GM12878 (cell line): ENCODE measurements around the gene THADA. TPM values are rescaled to one million over a fixed set of nuclear protein-coding genes. Genes with fewer than 3 reads are reported as not detected.

ENCODE experiments used
- ATAC-seq: fragments of 200-7000 bp; cut with Tn5 transposase; 3 replicates; pipeline ENCODE4 v1.9.1; 2020; ENCODE audit warnings: mild to moderate bottlenecking, moderate library complexity
- BruUV-seq: library from RNA; stranded (reverse); fragments of 400-500 nt; replicated peaks from 2 replicates; lab custom pipeline; 2021; lab: Mats Ljungman, UMichigan
- CTCF ChIA-PET: fragments of 300-600 bp; sonication (Branson Sonifier 250); formaldehyde crosslinking; extraction: SDS; loops from one replicate; lab custom pipeline; 2021; ENCODE audit warnings: inconsistent platforms; lab: Yijun Ruan, JAX
- POLR2A ChIA-PET: fragments of 350-600 bp; formaldehyde crosslinking; extraction: SDS; loops from one replicate; lab custom pipeline; 2021; ENCODE audit warnings: inconsistent platforms; lab: Charles Lee
- RAD21 ChIA-PET: fragments of 300-600 bp; sonication (Branson Sonifier 250); formaldehyde crosslinking; loops from one replicate; lab custom pipeline; 2023; ENCODE audit warnings: antibody characterized with exemption; ENCODE audit not compliant: unreplicated experiment; lab: Charles Lee
- SMC1A ChIA-PET: fragments of 300-600 bp; sonication (Branson Sonifier 250); formaldehyde crosslinking; loops from one replicate; lab custom pipeline; 2023; ENCODE audit not compliant: unreplicated experiment, uncharacterized antibody; lab: Charles Lee
- DNase-seq: peaks from one replicate; pipeline ENCODE4 v3.0.0-alpha.2; 2011; ENCODE audit warnings: low read depth, low spot score
- FAIRE-seq: peaks from 3 replicates; lab custom pipeline; 2011; peaks lifted over from hg19 to GRCh38; lab: Jason Lieb, UNC
- H2AFZ ChIP-seq: 2 replicates; pipeline ENCODE4 v1.6.0; 2011; ENCODE audit warnings: low read depth, low read length, control low read depth; ENCODE audit not compliant: control insufficient read depth
- H3K27ac ChIP-seq: 2 replicates; pipeline ENCODE4 v1.5.1; 2011; ENCODE audit warnings: control low read depth; ENCODE audit not compliant: control insufficient read depth, insufficient read depth
- H3K27me3 ChIP-seq, 2 experiments: replicated peaks in 1 of 2; 2 replicates each; pipeline versions ENCODE4 v1.6.0 to v1.6.1; 2011; ENCODE audit warnings: low read length in 1 of 2; ENCODE audit not compliant: control insufficient read depth in 2 of 2, insufficient read depth in 2 of 2
- H3K36me3 ChIP-seq, 2 experiments: 2 replicates each; pipeline ENCODE4 v1.5.1; 2011; ENCODE audit warnings: low read length in 1 of 2; ENCODE audit not compliant: control insufficient read depth in 2 of 2, insufficient read depth in 2 of 2
- H3K4me1 ChIP-seq: 2 replicates; pipeline ENCODE4 v1.6.1; 2011; ENCODE audit warnings: mild to moderate bottlenecking, low read length, moderate library complexity, mixed read lengths; ENCODE audit not compliant: control insufficient read depth, insufficient read depth
- H3K4me2 ChIP-seq: 2 replicates; pipeline ENCODE4 v1.6.0; 2011; ENCODE audit warnings: control low read depth; ENCODE audit not compliant: control insufficient read depth, insufficient read depth
- H3K4me3 ChIP-seq: fragments of 200-600 bp; sonication (generic); 2 replicates; pipeline ENCODE4 v1.5.1; 2016
- H3K79me2 ChIP-seq: 2 replicates; pipeline ENCODE4 v1.6.0; 2011; ENCODE audit warnings: low read length; ENCODE audit not compliant: control insufficient read depth, insufficient read depth
- H3K9ac ChIP-seq: 2 replicates; pipeline ENCODE4 v1.8.0; 2011; ENCODE audit warnings: low read length, control low read depth, mixed read lengths; ENCODE audit not compliant: control insufficient read depth, insufficient read depth
- H3K9me3 ChIP-seq: replicated peaks from 3 replicates; pipeline ENCODE4 v1.5.1; 2011; ENCODE audit warnings: mild to moderate bottlenecking, low read length; ENCODE audit not compliant: control insufficient read depth, insufficient read depth
- H4K20me1 ChIP-seq: 2 replicates; pipeline ENCODE4 v1.6.0; 2011; ENCODE audit not compliant: control insufficient read depth, insufficient read depth
- WGBS: methylation state at CpG from one replicate; pipeline ENCODE4 v1.1.6; 2016; ENCODE audit warnings: low lambda C conversion rate; ENCODE audit not compliant: insufficient replicate concordance, insufficient coverage; ENCODE audit errors: missing lambda C conversion rate; 5-methylcytosine and 5-hydroxymethylcytosine counted together
- in situ Hi-C: fragments of 300-500 bp; cut with MboI; formaldehyde crosslinking; loops from 9 replicates; pipeline ENCODE4 v1.14.3; 2018; ENCODE audit warnings: mixed read lengths
- intact Hi-C: fragments of 100-400 bp; cut with micrococcal nuclease; formaldehyde crosslinking; loops from one replicate; pipeline ENCODE4 v1.14.2; 2022; ENCODE audit not compliant: unreplicated experiment
- polyA plus RNA-seq, 11 experiments: library from polyadenylated mRNA; depleted of rRNA in 4 of 11; unstranded in 6 of 11; stranded (reverse) in 5 of 11; fragments of >200 nt; fragmentation: Nextera tagmentation in 4 of 11; fragmentation: Illumina TruSeq in 1 of 11; extraction: Ambion mirVana in 4 of 11; extraction: Trizol in 1 of 11; gene quantifications; 1 replicate in 1 of 11; 2 replicates in 10 of 11; pipeline versions ENCODE4 v1.2.1 to v1.2.3, GENCODE V29; 2011 to 2016; ENCODE audit warnings: inconsistent platforms in 2 of 11, missing spikeins in 2 of 11, low read depth in 1 of 11
- total RNA-seq, 4 experiments: library from RNA; depleted of rRNA in 3 of 4; stranded (reverse); fragments of >200 nt in 3 of 4; fragmentation: Illumina TruSeq in 1 of 4; extraction: Trizol in 1 of 4; gene quantifications; 2 replicates each; pipeline versions ENCODE4 v1.2.1 to v1.2.3, GENCODE V29; 2013 to 2021
- TF ChIP-seq, protein P1 (sequence below): fragments of 450-650 bp; IDR thresholded peaks from 2 replicates; pipeline ENCODE4 v1.6.1; 2017; ENCODE audit warnings: borderline replicate concordance
- TF ChIP-seq, protein P2 (sequence below): fragments of 450-650 bp; IDR thresholded peaks from 2 replicates; pipeline ENCODE4 v1.6.1; 2017; ENCODE audit warnings: mild to moderate bottlenecking, moderate library complexity

The THADA gene
- total and polyA plus RNA-seq, 10 of the 15 experiments (the other 5 are each of a cell fraction or from before 2014, with no cell fraction given) = 14.6 to 33.2 (median 23.2) TPM

DNA sequence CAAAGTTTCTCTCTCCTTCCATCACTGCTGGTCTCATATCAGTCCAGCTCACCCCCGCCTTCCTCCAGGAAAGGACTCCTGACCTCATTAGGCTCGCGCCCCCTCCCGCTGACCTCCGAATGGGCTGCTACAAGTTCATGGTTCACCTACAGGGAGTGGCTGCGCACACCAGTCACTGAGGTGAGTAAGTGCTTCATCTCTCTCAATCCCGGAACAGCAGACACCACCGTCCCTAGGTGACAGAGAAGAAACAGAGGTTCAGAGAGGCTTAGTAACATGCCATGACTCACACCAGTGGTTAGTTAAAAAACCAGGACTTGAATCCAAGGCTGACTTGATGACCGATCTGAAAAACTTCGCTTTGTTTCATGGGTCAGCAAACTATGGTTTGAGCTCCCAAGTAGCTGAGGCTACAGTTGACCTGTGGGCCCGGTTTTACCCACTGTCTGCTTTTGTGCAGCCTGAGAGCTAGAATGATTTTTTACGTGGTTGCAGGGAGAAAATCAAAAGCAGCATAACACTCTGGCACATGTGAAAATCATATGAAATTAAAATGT is 411.4 kb downstream of the THADA start:
- POLR2A ChIA-PET = interaction anchor here (0.5 to 0.6 kb wide), 2 partner anchors 46 to 870 kb away, joined by 3 to 6 read pairs; no protein-coding TSS in a partner anchor
- TF ChIP-seq, protein P1, sequence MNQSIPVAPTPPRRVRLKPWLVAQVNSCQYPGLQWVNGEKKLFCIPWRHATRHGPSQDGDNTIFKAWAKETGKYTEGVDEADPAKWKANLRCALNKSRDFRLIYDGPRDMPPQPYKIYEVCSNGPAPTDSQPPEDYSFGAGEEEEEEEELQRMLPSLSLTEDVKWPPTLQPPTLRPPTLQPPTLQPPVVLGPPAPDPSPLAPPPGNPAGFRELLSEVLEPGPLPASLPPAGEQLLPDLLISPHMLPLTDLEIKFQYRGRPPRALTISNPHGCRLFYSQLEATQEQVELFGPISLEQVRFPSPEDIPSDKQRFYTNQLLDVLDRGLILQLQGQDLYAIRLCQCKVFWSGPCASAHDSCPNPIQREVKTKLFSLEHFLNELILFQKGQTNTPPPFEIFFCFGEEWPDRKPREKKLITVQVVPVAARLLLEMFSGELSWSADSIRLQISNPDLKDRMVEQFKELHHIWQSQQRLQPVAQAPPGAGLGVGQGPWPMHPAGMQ = no peak
- TF ChIP-seq, protein P2, sequence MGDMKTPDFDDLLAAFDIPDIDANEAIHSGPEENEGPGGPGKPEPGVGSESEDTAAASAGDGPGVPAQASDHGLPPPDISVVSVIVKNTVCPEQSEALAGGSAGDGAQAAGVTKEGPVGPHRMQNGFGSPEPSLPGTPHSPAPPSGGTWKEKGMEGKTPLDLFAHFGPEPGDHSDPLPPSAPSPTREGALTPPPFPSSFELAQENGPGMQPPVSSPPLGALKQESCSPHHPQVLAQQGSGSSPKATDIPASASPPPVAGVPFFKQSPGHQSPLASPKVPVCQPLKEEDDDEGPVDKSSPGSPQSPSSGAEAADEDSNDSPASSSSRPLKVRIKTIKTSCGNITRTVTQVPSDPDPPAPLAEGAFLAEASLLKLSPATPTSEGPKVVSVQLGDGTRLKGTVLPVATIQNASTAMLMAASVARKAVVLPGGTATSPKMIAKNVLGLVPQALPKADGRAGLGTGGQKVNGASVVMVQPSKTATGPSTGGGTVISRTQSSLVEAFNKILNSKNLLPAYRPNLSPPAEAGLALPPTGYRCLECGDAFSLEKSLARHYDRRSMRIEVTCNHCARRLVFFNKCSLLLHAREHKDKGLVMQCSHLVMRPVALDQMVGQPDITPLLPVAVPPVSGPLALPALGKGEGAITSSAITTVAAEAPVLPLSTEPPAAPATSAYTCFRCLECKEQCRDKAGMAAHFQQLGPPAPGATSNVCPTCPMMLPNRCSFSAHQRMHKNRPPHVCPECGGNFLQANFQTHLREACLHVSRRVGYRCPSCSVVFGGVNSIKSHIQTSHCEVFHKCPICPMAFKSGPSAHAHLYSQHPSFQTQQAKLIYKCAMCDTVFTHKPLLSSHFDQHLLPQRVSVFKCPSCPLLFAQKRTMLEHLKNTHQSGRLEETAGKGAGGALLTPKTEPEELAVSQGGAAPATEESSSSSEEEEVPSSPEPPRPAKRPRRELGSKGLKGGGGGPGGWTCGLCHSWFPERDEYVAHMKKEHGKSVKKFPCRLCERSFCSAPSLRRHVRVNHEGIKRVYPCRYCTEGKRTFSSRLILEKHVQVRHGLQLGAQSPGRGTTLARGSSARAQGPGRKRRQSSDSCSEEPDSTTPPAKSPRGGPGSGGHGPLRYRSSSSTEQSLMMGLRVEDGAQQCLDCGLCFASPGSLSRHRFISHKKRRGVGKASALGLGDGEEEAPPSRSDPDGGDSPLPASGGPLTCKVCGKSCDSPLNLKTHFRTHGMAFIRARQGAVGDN = no peak
- no peak overlapping the region for H2AFZ ChIP-seq
- no peaks in the 10 kb centered on the region for H3K79me2 ChIP-seq
- intact Hi-C loops (no loop called here), in situ Hi-C loops (no loop called here)
- RAD21 ChIA-PET = no interaction called here
- H3K9ac ChIP-seq = no peak overlapping the region
- 73% methylated on average over 12 of the region's 12 CpGs for WGBS
- H3K36me3 ChIP-seq = no peaks in the 10 kb centered on the region
- H3K4me1 ChIP-seq = no peaks in the 10 kb centered on the region
- no peaks in the 10 kb centered on the region; the same call in 1 of the 2 replicates for H4K20me1 ChIP-seq
- SMC1A ChIA-PET = interaction anchor here (0.7 kb wide), 1 partner anchor 300 kb away, joined by 3 read pairs; no protein-coding TSS in a partner anchor
- no peak for ATAC-seq
- CTCF ChIA-PET = no interaction called here
- no peak for FAIRE-seq
- no peaks in the 10 kb centered on the region for H3K9me3 ChIP-seq
- no peak overlapping the region for H3K4me2 ChIP-seq
- DNase-seq = no peak
- BruUV-seq = no TSS peak
- no peak overlapping the region for H3K27ac ChIP-seq
- no peaks in the 10 kb centered on the region for H3K27me3 ChIP-seq
- no peak overlapping the region for H3K4me3 ChIP-seq
